K562 (cell line): ENCODE measurements around the gene CDC42EP5. TPM values are rescaled to one million over a fixed set of nuclear protein-coding genes. Genes with fewer than 3 reads are reported as not detected.

Source experiments
- ATAC-seq: fragments of 200-7000 bp; cut with Tn5 transposase; 3 replicates; pipeline ENCODE4 v1.9.1; 2020; ENCODE audit warnings: moderate library complexity
- BruUV-seq: library from RNA; stranded (reverse); fragments of 400-500 nt; replicated peaks from 2 replicates; lab custom pipeline; 2021; lab: Mats Ljungman, UMichigan
- CTCF ChIA-PET: fragments of 300-600 bp; formaldehyde crosslinking; extraction: SDS; loops from one replicate; lab custom pipeline; 2021; ENCODE audit warnings: low intra/inter-chr PET ratio; lab: Yijun Ruan, JAX
- POLR2A ChIA-PET: fragments of 300-600, 350-650 bp; sonication (Branson Sonifier 250); formaldehyde crosslinking; extraction: SDS; loops from one replicate; lab custom pipeline; 2021; ENCODE audit warnings: antibody characterized with exemption, inconsistent platforms; lab: Yijun Ruan, JAX
- DNase-seq, 4 experiments: peaks; one replicate each; pipeline versions ENCODE4 v3.0.0 to v3.0.0-alpha.2; 2011 to 2018; ENCODE audit warnings: low spot score in 3 of 4, mixed read lengths in 3 of 4; ENCODE audit errors: extremely low read depth in 1 of 4
- FAIRE-seq: peaks from 2 replicates; lab custom pipeline; 2011; peaks lifted over from hg19 to GRCh38; lab: Jason Lieb, UNC
- H2AFZ ChIP-seq: 2 replicates; pipeline ENCODE4 v1.6.0; 2011; ENCODE audit warnings: low read depth, low read length, control low read depth, inconsistent platforms
- H3K27ac ChIP-seq: fragments of 200-600 bp; 3 replicates; pipeline ENCODE4 v1.8.0; 2011; ENCODE audit warnings: low read depth, mild to moderate bottlenecking, control low read depth, inconsistent platforms, low read length, moderate library complexity, mixed read lengths; ENCODE audit errors: extremely low read depth
- H3K27me3 ChIP-seq, 2 experiments: fragments of 300-600 bp in 1 of 2; 2 replicates in 1 of 2; 3 replicates in 1 of 2; pipeline versions ENCODE4 v1.6.0 to v1.8.0; 2011; ENCODE audit warnings: inconsistent platforms in 2 of 2, low read length in 2 of 2, mild to moderate bottlenecking in 1 of 2, mixed read lengths in 1 of 2, moderate library complexity in 1 of 2; ENCODE audit not compliant: control insufficient read depth in 2 of 2, insufficient read depth in 2 of 2
- H3K36me3 ChIP-seq: fragments of 300-600 bp; 3 replicates; pipeline ENCODE4 v1.8.0; 2011; ENCODE audit warnings: mild to moderate bottlenecking, low read length, inconsistent platforms; ENCODE audit not compliant: control insufficient read depth, insufficient read depth
- H3K4me1 ChIP-seq, 2 experiments: fragments of 200-600 bp in 1 of 2; replicated peaks in 1 of 2; 2 replicates in 1 of 2; 3 replicates in 1 of 2; pipeline versions ENCODE4 v1.5.1 to v1.8.0; 2011; ENCODE audit warnings: inconsistent platforms in 2 of 2, low read length in 2 of 2, mild to moderate bottlenecking in 1 of 2, mixed read lengths in 1 of 2, moderate library complexity in 1 of 2; ENCODE audit not compliant: control insufficient read depth in 2 of 2, insufficient read depth in 2 of 2
- H3K4me2 ChIP-seq: 2 replicates; pipeline ENCODE4 v1.6.1; 2011; ENCODE audit warnings: low read length, control low read depth, inconsistent platforms, mixed read lengths; ENCODE audit not compliant: insufficient read depth
- H3K4me3 ChIP-seq: fragments of 200-600 bp; sonication (generic), shearing (Covaris generic); 2 replicates; pipeline ENCODE4 v1.5.1; 2016; ENCODE audit warnings: control low read depth, inconsistent platforms
- H3K79me2 ChIP-seq: fragments of 200-600 bp; 3 replicates; pipeline ENCODE4 v1.8.0; 2011; ENCODE audit warnings: low read length, inconsistent platforms; ENCODE audit not compliant: control insufficient read depth, insufficient read depth
- H3K9ac ChIP-seq, 2 experiments: 2 replicates each; pipeline versions ENCODE4 v1.6.0 to v1.6.1; 2011; ENCODE audit warnings: low read depth in 2 of 2, low read length in 2 of 2, control low read depth in 1 of 2, inconsistent platforms in 1 of 2, mild to moderate bottlenecking in 1 of 2, mixed read lengths in 1 of 2; ENCODE audit not compliant: insufficient read depth in 1 of 2
- H3K9me1 ChIP-seq: one replicate; pipeline ENCODE4 v1.6.0; 2011; ENCODE audit warnings: inconsistent platforms, mild to moderate bottlenecking, low read length, moderate library complexity; ENCODE audit not compliant: control insufficient read depth, insufficient read depth
- H3K9me3 ChIP-seq: replicated peaks from 2 replicates; pipeline ENCODE4 v1.5.1; 2011; ENCODE audit warnings: low read depth, low read length, inconsistent platforms; ENCODE audit not compliant: control insufficient read depth, insufficient read depth
- H4K20me1 ChIP-seq: replicated peaks from 2 replicates; pipeline ENCODE4 v1.6.1; 2011; ENCODE audit warnings: low read length, inconsistent platforms, mixed read lengths; ENCODE audit not compliant: control insufficient read depth, insufficient read depth
- DMBX1 ChIP-seq: fragments of 250-450 bp; sonication (Bioruptor Pico); IDR thresholded peaks from 2 replicates; pipeline ENCODE4 v1.8.0; 2022; ENCODE audit warnings: inconsistent platforms, mild to moderate bottlenecking, moderate library complexity, borderline replicate concordance
- FOS ChIP-seq: IDR thresholded peaks from 3 replicates; pipeline ENCODE4 v1.6.1; 2011; ENCODE audit not compliant: insufficient read length; ENCODE audit errors: extremely low read depth
- FOSL1 ChIP-seq: fragments of 200-800 bp; sonication (Bioruptor generic); conservative IDR thresholded peaks from 2 replicates; pipeline ENCODE4 v1.6.1; 2016; ENCODE audit warnings: missing genetic modification characterization, missing compliant biosample characterization
- FOXM1 ChIP-seq, 2 experiments: fragments of 450-650 bp in 1 of 2; sonication (generic) in 1 of 2; formaldehyde crosslinking in 1 of 2; IDR thresholded peaks; 2 replicates each; pipeline versions ENCODE4 v1.6.1 to v1.9.0; 2017 to 2022; ENCODE audit warnings: low read depth in 2 of 2, mild to moderate bottlenecking in 2 of 2, missing genetic modification reagents in 1 of 2, moderate library complexity in 1 of 2
- HCFC1 ChIP-seq: IDR thresholded peaks from 2 replicates; pipeline ENCODE4 v1.6.1; 2012; ENCODE audit warnings: low read depth, low read length, improper control_type of control experiment
- HDAC2 ChIP-seq: fragments of 450-650 bp; IDR thresholded peaks from 2 replicates; pipeline ENCODE4 v1.6.1; 2016; ENCODE audit warnings: mild to moderate bottlenecking
- MTA2 ChIP-seq: fragments of 450-650 bp; IDR thresholded peaks from 2 replicates; pipeline ENCODE4 v1.6.1; 2016; ENCODE audit warnings: low read depth
- NCOA1 ChIP-seq: fragments of 450-650 bp; IDR thresholded peaks from 2 replicates; pipeline ENCODE4 v1.6.1; 2016; ENCODE audit warnings: low read depth
- NCOR1 ChIP-seq: fragments of 450-650 bp; IDR thresholded peaks from 2 replicates; pipeline ENCODE4 v1.6.1; 2016; ENCODE audit warnings: mild to moderate bottlenecking, moderate library complexity
- PML ChIP-seq: IDR thresholded peaks from 2 replicates; pipeline ENCODE4 v1.6.1; 2012; ENCODE audit warnings: low read length, inconsistent platforms
- PTBP1 ChIP-seq: fragments of 200-400 bp; formaldehyde crosslinking; IDR thresholded peaks from 2 replicates; pipeline ENCODE4 v1.6.1; 2017; ENCODE audit warnings: low read depth, low read length
- SFPQ ChIP-seq: fragments of 200-400 bp; formaldehyde crosslinking; IDR thresholded peaks from 2 replicates; pipeline ENCODE4 v1.6.1; 2017; ENCODE audit warnings: mild to moderate bottlenecking, low read depth, low read length, moderate library complexity
- TARDBP ChIP-seq: fragments of 450-650 bp; IDR thresholded peaks from 2 replicates; pipeline ENCODE4 v1.6.1; 2016
- TOE1 ChIP-seq, 2 experiments: fragments of 450-650 bp in 1 of 2; sonication (generic) in 1 of 2; formaldehyde crosslinking in 1 of 2; IDR thresholded peaks; 2 replicates each; pipeline versions ENCODE4 v1.7.1 to v1.8.0; 2016 to 2022; ENCODE audit warnings: borderline replicate concordance in 2 of 2, mild to moderate bottlenecking in 2 of 2, antibody characterized with exemption in 1 of 2, inconsistent platforms in 1 of 2, low read depth in 1 of 2, missing genetic modification reagents in 1 of 2, moderate library complexity in 1 of 2
- TRIM24 ChIP-seq, 2 experiments: fragments of 450-650 bp; IDR thresholded peaks; 2 replicates each; pipeline ENCODE4 v1.6.1; 2016
- ZC3H8 ChIP-seq: fragments of 450-650 bp; IDR thresholded peaks from 2 replicates; pipeline ENCODE4 v1.6.1; 2017
- ZNF584 ChIP-seq: fragments of 200-800 bp; sonication (Bioruptor generic); IDR thresholded peaks from 2 replicates; pipeline ENCODE4 v1.6.1; 2016; ENCODE audit warnings: low read depth, mild to moderate bottlenecking, missing genetic modification characterization, missing compliant biosample characterization
- WGBS: fragments of 100-300 bp; shearing (Covaris generic); methylation state at CpG from one replicate; pipeline ENCODE4 v1.1.6; 2016; ENCODE audit warnings: low coverage, mixed read lengths; ENCODE audit not compliant: insufficient coverage; ENCODE audit errors: missing lambda C conversion rate; 5-methylcytosine and 5-hydroxymethylcytosine counted together
- in situ Hi-C: fragments of 300-500 bp; cut with MboI; formaldehyde crosslinking; loops from 4 replicates; pipeline ENCODE4 v1.15.0; 2018; ENCODE audit warnings: inconsistent platforms, mixed read lengths
- intact Hi-C: fragments of 100-400 bp; cut with micrococcal nuclease; formaldehyde crosslinking; loops from 2 replicates; pipeline ENCODE4 v1.14.2; 2022
- polyA plus RNA-seq, 8 experiments: library from polyadenylated mRNA; depleted of rRNA in 4 of 8; stranded (reverse) in 5 of 8; unstranded in 3 of 8; fragments of >200 nt; fragmentation: Nextera tagmentation in 2 of 8; fragmentation: Illumina TruSeq in 1 of 8; extraction: Ambion mirVana in 2 of 8; extraction: Trizol in 1 of 8; gene quantifications; 2 replicates each; pipeline versions ENCODE4 v1.2.1 to v1.2.3, GENCODE V29; 2011 to 2014; ENCODE audit warnings: inconsistent platforms in 1 of 8, missing spikeins in 1 of 8
- total RNA-seq, 7 experiments: library from RNA; depleted of rRNA in 6 of 7; stranded (reverse); fragments of >200 nt in 6 of 7; fragmentation: Illumina TruSeq in 2 of 7; extraction: Trizol in 2 of 7; gene quantifications; 2 replicates each; pipeline versions ENCODE4 v1.2.1 to v1.2.3, GENCODE V29; 2011 to 2021; ENCODE audit warnings: low replicate concordance in 1 of 7
- TF ChIP-seq, protein P1 (sequence below): fragments of 450-650 bp; formaldehyde crosslinking; IDR thresholded peaks from 2 replicates; pipeline ENCODE4 v1.4.0; 2022; ENCODE audit warnings: missing genetic modification characterization

CDC42EP5 gene
- total and polyA plus RNA-seq, 9 of the 15 experiments (the other 6 are each of a cell fraction or from before 2014, with no cell fraction given), result 0.15 to 0.38 TPM; not detected in 7

- TF ChIP-seq, protein P1, sequence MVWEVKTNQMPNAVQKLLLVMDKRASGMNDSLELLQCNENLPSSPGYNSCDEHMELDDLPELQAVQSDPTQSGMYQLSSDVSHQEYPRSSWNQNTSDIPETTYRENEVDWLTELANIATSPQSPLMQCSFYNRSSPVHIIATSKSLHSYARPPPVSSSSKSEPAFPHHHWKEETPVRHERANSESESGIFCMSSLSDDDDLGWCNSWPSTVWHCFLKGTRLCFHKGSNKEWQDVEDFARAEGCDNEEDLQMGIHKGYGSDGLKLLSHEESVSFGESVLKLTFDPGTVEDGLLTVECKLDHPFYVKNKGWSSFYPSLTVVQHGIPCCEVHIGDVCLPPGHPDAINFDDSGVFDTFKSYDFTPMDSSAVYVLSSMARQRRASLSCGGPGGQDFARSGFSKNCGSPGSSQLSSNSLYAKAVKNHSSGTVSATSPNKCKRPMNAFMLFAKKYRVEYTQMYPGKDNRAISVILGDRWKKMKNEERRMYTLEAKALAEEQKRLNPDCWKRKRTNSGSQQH, result no peak
- TF ChIP-seq ZC3H8 (no peak), NCOA1 (no peak)
Measured at GRCh38 chr19:54521022-54521859, 48.1 kb upstream of the CDC42EP5 start (continued).

- peak; percentile 93 for FAIRE-seq
- peaks cover 3 to 15% of the 10 kb centered on the region in 2 experiments; a peak in 3 of 5 replicates for H3K4me1 ChIP-seq
- intact Hi-C loops, result no loop called here
- no peak overlapping the region for H3K27ac ChIP-seq
- no peak overlapping the region for H3K4me3 ChIP-seq
- in situ Hi-C loops, result no loop called here
- peak; percentile 82 for ATAC-seq
- ChIA-PET CTCF (no interaction called here), POLR2A (interaction anchor here (0.7 to 1.2 kb wide), 4 partner anchors 9 to 129 kb away, joined by 3 to 5 read pairs (median 4); no protein-coding TSS in a partner anchor)
- WGBS, result 0% methylated on average over 5 of the region's 5 CpGs
- peaks cover 5% of the 10 kb centered on the region; the same call in 1 of the 2 replicates for H4K20me1 ChIP-seq
- no peak overlapping the region for H2AFZ ChIP-seq
- DNase-seq, result peak; percentile 54 to 73 (median 71)
- H3K27me3 ChIP-seq, result peaks cover 0 to 21% of the 10 kb centered on the region in 2 experiments; a peak in 3 of 5 replicates
- H3K36me3 ChIP-seq, result no peaks in the 10 kb centered on the region
- BruUV-seq, result no TSS peak
- no peaks in the 10 kb centered on the region for H3K79me2 ChIP-seq
- H3K9me1 ChIP-seq, result no peaks in the 10 kb centered on the region
- H3K9ac ChIP-seq, result no peak overlapping the region
- H3K9me3 ChIP-seq, result no peaks in the 10 kb centered on the region
- H3K4me2 ChIP-seq, result no peak overlapping the region
- TF ChIP-seq FOS (peak; percentile 41), SFPQ (no peak), PTBP1 (no peak), PML (peak; percentile 78; the same call in 1 of the 2 replicates), FOXM1 (IDR thresholded peaks at IDR 0.05; ENCODE audit: low read depth) (peak; percentile 67), FOXM1 (CRISPR knock-in tag; IDR thresholded peaks at IDR 0.05; ENCODE audit: low read depth) (no peak), HCFC1 (no peak), HDAC2 (0 out of 2 replicates have a peak, but pooled peaks have one; percentile 22), DMBX1 (peak; percentile 42; the same call in 1 of the 2 replicates), NCOR1 (peak; percentile 70), TRIM24 (IDR thresholded peaks at IDR 0.05) (peak; percentile 48 to 75; a peak in 3 of 4 replicates), MTA2 (peak; percentile 76), TARDBP (no peak), ZNF584 (CRISPR knock-in tag) (0 out of 2 replicates have a peak, but pooled peaks have one; percentile 64), TOE1 (IDR thresholded peaks at IDR 0.05; ENCODE audit: borderline replicate concordance) (0 out of 2 replicates have a peak, but pooled peaks have one; percentile 29), TOE1 (CRISPR knock-in tag; IDR thresholded peaks at IDR 0.05; ENCODE audit: borderline replicate concordance, low read depth) (no peak), FOSL1 (tag) (peak; percentile 99)
Measured at GRCh38 chr19:54518844-54519243, 45.7 kb upstream of the CDC42EP5 start.
